Neuronal stem cell (in vitro differentiated cells): ENCODE data around the gene LDB2.
"Not testable (repeated sequence)": the region's sequence is repeated elsewhere in the genome, so short reads cannot be mapped to it uniquely, and the experiment has no call there.

Experiments
- DNase-seq: peaks from one replicate; pipeline ENCODE4 v3.0.0-alpha.2; 2013; ENCODE audit warnings: low spot score
- H2AFZ ChIP-seq: one replicate; pipeline ENCODE4 v1.6.1; 2013; ENCODE audit warnings: mild to moderate bottlenecking, low read length, inconsistent platforms
- H2AK5ac ChIP-seq: 2 replicates; pipeline ENCODE4 v1.6.1; 2013; ENCODE audit warnings: low read depth, mild to moderate bottlenecking, inconsistent platforms, low read length, moderate library complexity, mixed read lengths
- H2BK120ac ChIP-seq: 2 replicates; pipeline ENCODE4 v1.6.1; 2013; ENCODE audit warnings: low read depth, mild to moderate bottlenecking, inconsistent platforms, low read length, moderate library complexity, mixed read lengths
- H2BK12ac ChIP-seq: one replicate; pipeline ENCODE4 v1.6.1; 2013; ENCODE audit warnings: low read length, inconsistent platforms
- H2BK15ac ChIP-seq: 2 replicates; pipeline ENCODE4 v1.6.1; 2013; ENCODE audit warnings: mild to moderate bottlenecking, low read length, inconsistent platforms, mixed read lengths
- H2BK5ac ChIP-seq: one replicate; pipeline ENCODE4 v1.6.1; 2013; ENCODE audit warnings: inconsistent platforms, mild to moderate bottlenecking, low read length, moderate library complexity
- H3K14ac ChIP-seq: one replicate; pipeline ENCODE4 v1.6.1; 2013; ENCODE audit warnings: low read length, inconsistent platforms
- H3K18ac ChIP-seq: 2 replicates; pipeline ENCODE4 v1.6.1; 2013; ENCODE audit warnings: low read length, inconsistent platforms
- H3K23ac ChIP-seq: 2 replicates; pipeline ENCODE4 v1.6.1; 2013; ENCODE audit warnings: low read depth, mild to moderate bottlenecking, mixed read lengths, low read length, inconsistent platforms; ENCODE audit not compliant: poor library complexity
- H3K27ac ChIP-seq: replicated peaks from 3 replicates; pipeline ENCODE4 v1.5.1; 2013; ENCODE audit warnings: low read length, inconsistent platforms
- H3K27me3 ChIP-seq, 3 experiments: 2 replicates each; pipeline ENCODE4 v1.6.1; 2013; ENCODE audit warnings: low read length in 3 of 3, mild to moderate bottlenecking in 2 of 3, inconsistent platforms in 1 of 3, low read depth in 1 of 3, mixed read lengths in 1 of 3, moderate library complexity in 1 of 3; ENCODE audit not compliant: control insufficient read depth in 3 of 3, insufficient read depth in 3 of 3
- H3K36me3 ChIP-seq, 2 donors: replicated peaks in 1 of 2; 2 replicates each; pipeline ENCODE4 v1.6.1; 2013; ENCODE audit warnings: low read length in 2 of 2; ENCODE audit not compliant: control insufficient read depth in 2 of 2, insufficient read depth in 2 of 2
- H3K4ac ChIP-seq: 2 replicates; pipeline ENCODE4 v1.6.1; 2013; ENCODE audit warnings: inconsistent platforms, mild to moderate bottlenecking, low read length, moderate library complexity
- H3K4me1 ChIP-seq, 2 donors: 1 replicate in 1 of 2; 2 replicates in 1 of 2; pipeline ENCODE4 v1.6.1; 2013; ENCODE audit warnings: low read length in 2 of 2, low read depth in 1 of 2; ENCODE audit not compliant: control insufficient read depth in 2 of 2, insufficient read depth in 1 of 2
- H3K4me2 ChIP-seq: one replicate; pipeline ENCODE4 v1.6.1; 2013; ENCODE audit warnings: mild to moderate bottlenecking, low read length, inconsistent platforms; ENCODE audit not compliant: insufficient read depth, poor library complexity, severe bottlenecking
- H3K4me3 ChIP-seq, 2 donors: 2 replicates each; pipeline ENCODE4 v1.5.1; 2013; ENCODE audit warnings: low read length in 2 of 2, mild to moderate bottlenecking in 2 of 2, inconsistent platforms in 1 of 2, moderate library complexity in 1 of 2
- H3K79me1 ChIP-seq: one replicate; pipeline ENCODE4 v1.6.1; 2013; ENCODE audit warnings: low read depth, mild to moderate bottlenecking, inconsistent platforms, low read length, moderate library complexity
- H3K9ac ChIP-seq: one replicate; pipeline ENCODE4 v1.6.1; 2013; ENCODE audit warnings: mild to moderate bottlenecking, low read depth, low read length, inconsistent platforms; ENCODE audit not compliant: poor library complexity
- H3K9me3 ChIP-seq, 2 donors: replicated peaks in 1 of 2; 2 replicates each; pipeline versions ENCODE3 to v1.6.1; 2013; ENCODE audit warnings: low read length in 2 of 2, mild to moderate bottlenecking in 2 of 2, inconsistent platforms in 1 of 2, low read depth in 1 of 2, mixed read lengths in 1 of 2, moderate library complexity in 1 of 2; ENCODE audit not compliant: control insufficient read depth in 2 of 2, insufficient read depth in 1 of 2
- H4K8ac ChIP-seq: one replicate; pipeline ENCODE4 v1.6.1; 2013; ENCODE audit warnings: low read depth, mild to moderate bottlenecking, inconsistent platforms, low read length, moderate library complexity
- H4K91ac ChIP-seq: one replicate; pipeline ENCODE4 v1.6.1; 2013; ENCODE audit warnings: low read length, low read depth, mild to moderate bottlenecking, inconsistent platforms; ENCODE audit not compliant: poor library complexity
- WGBS, 2 donors: extraction: QIAGEN DNeasy Blood & Tissue Kit; methylation state at CpG; one replicate each; pipeline ENCODE4 v1.1.7; 2013; ENCODE audit warnings: missing lambda C conversion rate in 2 of 2, mixed read lengths in 1 of 2; ENCODE audit not compliant: insufficient read length in 2 of 2, insufficient replicate concordance in 1 of 2; ENCODE audit errors: extremely low coverage in 2 of 2; 5-methylcytosine and 5-hydroxymethylcytosine counted together

LDB2 gene

DNA sequence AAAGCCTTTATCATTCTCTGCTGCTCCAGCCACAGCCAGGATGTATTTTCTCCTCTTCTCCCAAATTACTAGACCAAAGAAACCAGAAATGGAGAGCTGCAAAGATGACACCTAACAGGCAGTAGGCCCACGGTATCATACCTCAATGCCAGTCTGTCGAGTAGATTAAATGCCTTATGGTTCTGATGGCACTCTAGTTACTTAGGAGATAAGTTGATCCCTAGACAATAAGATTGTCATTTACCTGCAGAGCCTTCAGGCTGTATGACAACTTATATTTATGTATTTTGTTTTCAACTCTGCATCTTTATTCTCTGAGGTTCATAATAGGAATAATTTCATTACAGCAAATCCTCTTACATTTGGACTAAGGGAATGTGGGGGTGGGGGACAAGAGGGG, 262.1 kb downstream of the LDB2 start:
- H4K8ac ChIP-seq, result no peak overlapping the region
- no peak overlapping the region for H2AK5ac ChIP-seq
- no peaks in the 10 kb centered on the region for H3K27me3 ChIP-seq
- H3K27ac ChIP-seq, result no peak overlapping the region
- no peak overlapping the region for H3K4ac ChIP-seq
- no peak overlapping the region for H2BK5ac ChIP-seq
- no peak overlapping the region for H3K4me2 ChIP-seq
- H3K36me3 ChIP-seq, result no peaks in the 10 kb centered on the region
- no peaks in the 10 kb centered on the region for H3K9me3 ChIP-seq
- no peak for DNase-seq
- H4K91ac ChIP-seq, result no peak overlapping the region
- no CpG with 5 or more reads among the region's 2 CpGs for WGBS, 2 donors
- H3K23ac ChIP-seq, result no peak overlapping the region
- no peak overlapping the region for H3K14ac ChIP-seq
- H3K79me1 ChIP-seq, result no peaks in the 10 kb centered on the region
- no peak overlapping the region for H2AFZ ChIP-seq
- no peak overlapping the region for H3K4me3 ChIP-seq
- no peak overlapping the region for H3K18ac ChIP-seq
- no peak overlapping the region for H2BK15ac ChIP-seq
- H2BK120ac ChIP-seq, result no peak overlapping the region
- H3K4me1 ChIP-seq, result no peaks in the 10 kb centered on the region
- no peak overlapping the region for H3K9ac ChIP-seq
- no peak overlapping the region for H2BK12ac ChIP-seq

DNA sequence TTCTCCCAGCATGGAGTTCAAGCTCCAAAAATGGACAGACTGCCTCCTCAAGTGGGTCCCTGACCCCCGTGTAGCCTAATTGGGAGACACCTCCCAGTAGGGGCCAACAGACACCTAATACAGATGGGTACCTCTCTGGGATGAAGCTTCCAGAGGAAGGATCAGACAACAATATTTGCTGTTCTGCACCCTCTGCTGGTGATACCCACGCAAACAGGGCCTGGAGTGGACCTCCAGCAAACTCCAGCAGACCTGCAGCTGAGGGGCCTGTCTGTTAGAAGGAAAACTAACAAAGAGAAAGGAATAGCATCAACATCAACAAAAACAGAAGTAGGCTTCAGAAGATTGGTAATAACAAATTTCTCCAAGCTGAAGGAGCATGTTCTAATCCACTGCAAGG, 269.2 kb downstream of the LDB2 start:
- not testable (repeated sequence) for H3K23ac ChIP-seq, H3K9ac ChIP-seq, H2BK120ac ChIP-seq, H3K4ac ChIP-seq, H3K36me3 ChIP-seq, H4K91ac ChIP-seq, H3K79me1 ChIP-seq, DNase-seq, H2BK5ac ChIP-seq, H2AK5ac ChIP-seq, H2BK12ac ChIP-seq, H3K18ac ChIP-seq, H3K14ac ChIP-seq, H3K27ac ChIP-seq, H3K27me3 ChIP-seq, H2AFZ ChIP-seq, H3K9me3 ChIP-seq, H2BK15ac ChIP-seq, H3K4me1 ChIP-seq, H3K4me3 ChIP-seq, H3K4me2 ChIP-seq, H4K8ac ChIP-seq
- no CpG with 5 or more reads among the region's 2 CpGs for WGBS, 2 donors

DNA sequence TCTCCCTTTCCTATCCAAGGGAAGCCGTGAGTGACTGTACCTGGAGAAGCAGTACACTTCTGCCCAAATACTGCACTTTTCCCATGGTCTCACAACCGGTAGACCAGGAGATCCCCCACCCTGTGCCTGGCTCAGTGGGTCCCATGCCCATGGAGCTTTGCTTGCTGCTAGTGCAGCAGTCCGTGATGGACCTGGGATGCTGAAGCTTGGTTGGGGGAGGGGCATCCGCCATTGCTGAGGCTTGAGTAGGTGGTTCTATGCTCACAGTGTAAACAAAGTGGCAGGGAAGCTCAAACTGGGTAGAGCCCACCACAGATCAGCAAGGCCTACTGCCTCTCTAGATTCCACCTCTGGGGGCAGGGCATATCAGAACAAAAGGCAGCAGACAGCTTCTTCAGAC, 269.6 kb downstream of the LDB2 start:
- H3K9me3 ChIP-seq, H2BK15ac ChIP-seq, H2BK12ac ChIP-seq, H3K4me1 ChIP-seq, H3K4ac ChIP-seq, H2BK5ac ChIP-seq, H3K9ac ChIP-seq, H2AFZ ChIP-seq, H3K23ac ChIP-seq, H3K14ac ChIP-seq, H3K27ac ChIP-seq, H3K4me2 ChIP-seq, H4K91ac ChIP-seq, H3K27me3 ChIP-seq, H3K4me3 ChIP-seq, H2AK5ac ChIP-seq, DNase-seq, H3K36me3 ChIP-seq, H2BK120ac ChIP-seq, H4K8ac ChIP-seq, H3K79me1 ChIP-seq: not testable (repeated sequence)
- no CpG with 5 or more reads among the region's 4 CpGs for WGBS, 2 donors
- peak overlapping the region; percentile 72 for H3K18ac ChIP-seq

DNA sequence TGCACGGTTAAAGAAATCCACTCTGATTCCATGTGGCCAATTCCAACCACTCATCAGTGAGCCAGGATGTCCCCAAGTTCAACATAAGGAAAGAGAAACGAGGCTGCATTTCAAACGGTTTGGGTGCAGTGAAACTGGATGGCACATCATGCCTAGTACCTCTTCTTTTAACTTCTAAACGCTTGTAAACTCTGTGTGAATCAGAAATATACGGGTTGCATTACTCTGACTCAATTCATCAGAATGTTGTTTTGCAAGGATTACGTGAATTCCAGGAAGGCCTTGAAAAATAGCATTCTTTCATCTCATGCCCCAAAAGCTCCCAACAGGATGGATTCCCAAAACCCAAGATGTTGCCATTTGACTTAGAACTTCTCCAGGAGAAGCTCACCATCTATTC, 270.4 kb downstream of the LDB2 start:
- no peak overlapping the region for H3K27ac ChIP-seq
- WGBS, 2 donors, result no CpG with 5 or more reads among the region's 6 CpGs
- H2BK12ac ChIP-seq, result no peak overlapping the region

More for the DNA sequence above, 270.4 kb downstream of the LDB2 start:
- no peaks in the 10 kb centered on the region for H3K27me3 ChIP-seq
- H3K23ac ChIP-seq, result no peak overlapping the region
- no peaks in the 10 kb centered on the region for H3K79me1 ChIP-seq
- no peak overlapping the region for H2BK5ac ChIP-seq
- H3K14ac ChIP-seq, result no peak overlapping the region
- no peak overlapping the region for H4K8ac ChIP-seq
- H3K9ac ChIP-seq, result no peak overlapping the region
- no peaks in the 10 kb centered on the region for H3K36me3 ChIP-seq
- H3K9me3 ChIP-seq, result no peaks in the 10 kb centered on the region
- no peak overlapping the region for H3K18ac ChIP-seq
- no peak overlapping the region for H3K4me3 ChIP-seq
- no peak overlapping the region for H2BK15ac ChIP-seq
- H2AK5ac ChIP-seq, result no peak overlapping the region
- H3K4ac ChIP-seq, result no peak overlapping the region
- no peak overlapping the region for H3K4me2 ChIP-seq
- H3K4me1 ChIP-seq, result no peaks in the 10 kb centered on the region
- no peak overlapping the region for H4K91ac ChIP-seq
- no peak overlapping the region for H2AFZ ChIP-seq
- DNase-seq, result no peak
- H2BK120ac ChIP-seq, result no peak overlapping the region
